B cell (primary cell): ENCODE data around the gene PRDM10.

Source experiments
- CTCF ChIP-seq: fragments of 200-600 bp; IDR thresholded peaks from one replicate; pipeline ENCODE4 v1.8.0; 2022; ENCODE audit warnings: antibody characterized with exemption, mild to moderate bottlenecking
- EZH2 ChIP-seq: IDR thresholded peaks from 2 replicates; pipeline ENCODE4 v1.6.1; 2012; ENCODE audit warnings: borderline replicate concordance, low read depth, mild to moderate bottlenecking, moderate library complexity, low read length; ENCODE audit not compliant: insufficient read depth, poor library complexity, severe bottlenecking

GRCh38 chr11:129989149-129989813 lies 13.4 kb downstream of the PRDM10 start:
- no peak for TF ChIP-seq CTCF
- no peak for TF ChIP-seq EZH2
